GM12892 (cell line): ENCODE results near the gene AXIN2.
A peak's percentile ranks its signal among the peaks of the same experiment; 100 is the strongest.

Experiments used
- DNase-seq: peaks from one replicate; pipeline ENCODE4 v3.0.0; 2011; ENCODE audit not compliant: insufficient read length
- FAIRE-seq: peaks from 2 replicates; lab custom pipeline; 2011; peaks lifted over from hg19 to GRCh38; lab: Jason Lieb, UNC
- POLR2A ChIP-seq: IDR thresholded peaks from 2 replicates; pipeline ENCODE4 v1.6.1; 2011; ENCODE audit warnings: low read depth, low read length, control low read depth
- POLR2AphosphoS5 ChIP-seq: IDR thresholded peaks from 2 replicates; pipeline ENCODE4 v1.6.1; 2011; ENCODE audit warnings: low read depth, low read length, control low read depth
- TAF1 ChIP-seq: IDR thresholded peaks from 2 replicates; pipeline ENCODE4 v1.6.1; 2011; ENCODE audit warnings: low read depth, mild to moderate bottlenecking, control low read depth, low read length, borderline replicate concordance

Gene AXIN2

GRCh38 chr17:65557349-65558310, 3.8 kb downstream of the AXIN2 start:
- TF ChIP-seq TAF1: no peak
- no peak for TF ChIP-seq POLR2A
- TF ChIP-seq POLR2AphosphoS5: no peak
- FAIRE-seq (no peak), DNase-seq (no peak)

DNA sequence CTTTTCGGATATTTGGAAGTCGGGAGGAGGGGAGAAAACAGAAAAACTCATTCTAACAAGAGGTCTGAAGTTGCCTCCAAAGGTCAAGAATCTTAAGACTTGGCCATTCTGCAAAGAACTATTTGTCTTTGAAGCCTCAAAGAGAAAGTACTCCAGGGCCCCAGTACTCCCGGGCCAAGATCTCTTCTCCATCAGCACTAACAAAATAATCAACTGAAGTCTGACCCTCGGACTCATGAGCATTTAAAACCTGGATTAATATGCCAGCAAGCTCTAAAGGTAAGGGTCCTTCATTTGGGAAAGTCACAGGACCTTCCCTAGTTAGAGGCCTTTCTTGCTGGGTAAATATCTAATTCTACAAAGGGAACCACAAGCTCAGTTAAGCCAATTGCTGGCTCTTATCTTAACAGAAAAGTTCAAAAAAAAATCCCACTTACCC, 4.5 kb downstream of the AXIN2 start:
- DNase-seq: no peak
- no peak for FAIRE-seq
- TF ChIP-seq POLR2A: no peak
- TF ChIP-seq POLR2AphosphoS5: no peak
- no peak for TF ChIP-seq TAF1

DNA sequence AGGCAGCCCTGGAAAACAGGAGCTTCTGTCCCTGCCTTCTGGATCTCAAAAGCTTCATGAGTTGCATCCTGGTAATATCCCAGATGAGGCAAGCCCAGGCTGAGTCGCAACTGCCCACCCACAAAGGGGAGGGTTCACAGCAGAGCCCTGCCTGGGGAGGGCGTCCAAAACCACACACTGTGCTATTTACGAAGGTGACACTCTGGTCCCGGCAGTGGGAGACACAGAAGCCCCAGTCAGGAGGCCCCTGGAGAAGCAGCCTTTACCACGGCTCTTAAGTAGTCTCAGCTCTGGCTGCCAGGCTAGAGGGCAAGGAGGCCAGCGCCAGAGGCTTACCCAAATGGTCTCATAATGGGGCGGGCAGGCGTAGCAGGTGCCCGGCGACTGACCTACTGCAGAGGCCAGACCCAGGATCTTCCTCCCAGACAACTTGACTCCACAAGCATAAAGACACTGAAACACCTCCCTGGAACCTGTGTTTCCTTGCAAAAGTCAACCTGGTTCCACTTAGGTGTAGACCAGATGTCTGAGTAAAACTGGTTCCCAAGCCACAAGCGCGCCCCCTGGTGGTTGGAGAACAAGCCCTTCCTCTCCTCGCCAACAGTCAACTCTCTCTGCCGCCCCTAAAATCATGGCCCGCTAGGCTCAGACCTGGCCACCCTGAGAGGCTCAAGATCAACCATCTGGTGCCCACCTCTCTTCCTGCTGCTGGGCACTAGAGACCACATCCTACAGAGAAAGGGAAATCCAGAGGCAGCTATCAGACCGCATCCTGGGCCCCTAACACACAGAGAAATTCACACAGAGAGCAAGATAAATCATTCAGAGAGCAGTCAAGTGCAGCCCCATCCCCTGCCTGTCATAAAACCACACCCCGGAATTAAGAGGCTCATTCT, 5.2 kb downstream of the AXIN2 start:
- DNase-seq: peak; percentile 43

GRCh38 chr17:65554553-65555223, 6.8 kb downstream of the AXIN2 start:
- DNase-seq (no peak), FAIRE-seq (no peak)
- no peak for TF ChIP-seq POLR2AphosphoS5
- no peak for TF ChIP-seq TAF1
- no peak for TF ChIP-seq POLR2A

More for the DNA sequence above, 5.2 kb downstream of the AXIN2 start:
- peak; percentile 50 for FAIRE-seq
- TF ChIP-seq POLR2A: no peak
- no peak for TF ChIP-seq TAF1
- TF ChIP-seq POLR2AphosphoS5: no peak

DNA sequence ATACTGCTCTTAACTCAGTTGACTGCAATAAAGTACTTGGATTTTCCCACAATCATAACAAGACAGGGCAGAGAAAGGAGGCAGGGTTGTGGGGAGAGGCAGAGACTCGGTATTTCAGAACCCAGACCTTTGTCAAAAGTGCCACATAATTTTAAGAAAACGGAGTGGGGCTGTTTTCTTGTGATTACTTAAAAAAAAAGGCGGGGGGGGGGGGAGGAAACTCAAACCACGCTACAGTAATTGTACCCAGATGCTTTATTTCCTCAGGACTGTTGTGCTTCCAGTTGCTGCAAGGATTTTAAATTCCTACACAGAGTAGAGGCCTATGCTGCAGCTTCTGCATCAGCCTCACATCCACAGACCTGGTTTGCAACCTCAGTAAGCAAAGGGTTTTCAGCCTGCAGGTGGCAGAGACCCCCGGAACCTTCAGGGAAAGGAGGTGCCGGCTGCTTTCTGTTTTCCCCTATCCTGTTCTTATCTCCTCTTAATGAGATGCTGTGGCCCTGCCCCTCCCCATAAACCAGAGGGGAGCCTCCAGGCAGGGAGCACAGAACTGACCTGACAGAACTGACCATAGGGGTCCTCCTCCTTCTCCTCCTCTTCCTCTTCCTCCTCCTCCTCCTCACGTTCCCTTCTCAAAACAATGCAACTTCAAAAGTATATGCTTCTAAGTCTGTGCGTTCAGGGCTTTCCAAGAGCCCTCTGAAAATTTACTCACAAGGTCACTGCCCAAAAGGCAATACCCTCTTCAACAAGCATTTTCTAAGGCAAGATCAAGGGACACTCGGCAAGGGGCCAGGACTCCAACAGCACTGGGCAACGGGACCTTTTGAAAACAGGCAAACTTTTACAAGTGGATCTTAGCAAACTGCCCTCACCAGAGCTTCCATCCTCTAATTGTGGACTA, 7.5 kb downstream of the AXIN2 start:
- DNase-seq: no peak
- FAIRE-seq: no peak
- TF ChIP-seq POLR2A (no peak), POLR2AphosphoS5 (no peak), TAF1 (no peak)

DNA sequence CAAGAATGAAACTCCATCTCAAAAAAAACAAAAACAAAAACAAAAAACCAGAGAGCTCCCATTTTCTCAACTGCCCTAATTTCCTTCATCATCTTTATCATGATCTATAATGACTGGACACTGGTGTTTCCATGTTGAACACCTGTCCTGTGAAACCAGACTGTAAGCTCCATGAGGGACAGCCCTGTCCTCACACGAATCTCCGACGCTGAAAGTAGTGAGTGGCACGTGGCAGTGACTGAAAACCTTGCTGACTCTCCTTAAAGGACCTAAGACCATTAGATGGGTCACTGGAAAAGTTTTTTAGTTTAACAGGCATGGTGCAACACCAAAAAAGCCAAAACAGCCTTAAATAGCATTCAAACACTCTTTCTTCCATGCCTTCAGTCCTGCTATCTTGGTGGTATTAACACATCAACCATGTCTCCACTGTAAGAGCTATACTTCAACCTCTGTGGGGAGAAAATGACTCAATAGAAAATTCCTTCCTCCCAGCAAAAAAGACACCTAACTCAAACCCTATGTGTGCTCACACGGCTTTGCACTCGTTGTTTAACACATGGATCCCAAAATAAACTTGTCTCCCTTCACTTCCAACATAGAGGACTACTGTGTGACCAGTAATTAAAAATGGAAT, 8.3 kb downstream of the AXIN2 start:
- no peak for TF ChIP-seq POLR2AphosphoS5
- DNase-seq (no peak), FAIRE-seq (no peak)

GRCh38 chr17:65552214-65552613, 9.2 kb downstream of the AXIN2 start:
- DNase-seq: no peak
- FAIRE-seq: no peak
- no peak for TF ChIP-seq TAF1
- TF ChIP-seq POLR2A: no peak
- no peak for TF ChIP-seq POLR2AphosphoS5

- no peak for TF ChIP-seq POLR2A
- no peak for TF ChIP-seq POLR2AphosphoS5
- no peak for TF ChIP-seq TAF1
- no peak for DNase-seq
- no peak for FAIRE-seq
Measured at GRCh38 chr17:65551267-65552040, 10.0 kb downstream of the AXIN2 start.

GRCh38 chr17:65550758-65551157, 10.7 kb downstream of the AXIN2 start:
- DNase-seq: no peak
- TF ChIP-seq POLR2AphosphoS5 (no peak), POLR2A (no peak), TAF1 (no peak)
- FAIRE-seq: no peak
